SK-N-SH (cell line): ENCODE results near the gene PDZRN4. TPM values are rescaled to one million over a fixed set of nuclear protein-coding genes. Genes with fewer than 3 reads are reported as not detected.

Experiments
- CTCF ChIA-PET: fragments of 300-600, 350-600 bp; formaldehyde crosslinking; extraction: SDS; loops from one replicate; lab custom pipeline; 2021; lab: Yijun Ruan, JAX
- POLR2A ChIA-PET: fragments of 350-600 bp; sonication (Branson Sonifier 250); formaldehyde crosslinking; extraction: SDS; loops from one replicate; lab custom pipeline; 2020; ENCODE audit warnings: antibody characterized with exemption, inconsistent platforms; lab: Yijun Ruan, JAX
- DNase-seq: peaks from one replicate; pipeline ENCODE4 v3.0.0; 2012
- H2AFZ ChIP-seq: fragments of 200-600 bp; sonication (generic); 2 replicates; pipeline ENCODE4 v1.8.1; 2016; ENCODE audit warnings: antibody characterized with exemption, mild to moderate bottlenecking, low read depth
- H3F3A ChIP-seq: fragments of 200-600 bp; sonication (generic); replicated peaks from 2 replicates; pipeline ENCODE3; 2016; ENCODE audit warnings: antibody characterized with exemption, mild to moderate bottlenecking; ENCODE audit not compliant: insufficient read depth
- H3K27ac ChIP-seq, 2 experiments: fragments of 200-500 bp in 1 of 2; fragments of 200-600 bp in 1 of 2; sonication (Bioruptor generic) in 1 of 2; sonication (generic), shearing (Covaris generic) in 1 of 2; 2 replicates each; pipeline versions ENCODE4 v1.5.1 to v1.6.1; 2014 to 2016; ENCODE audit warnings: low read depth in 2 of 2, inconsistent platforms in 1 of 2, low read length in 1 of 2, mild to moderate bottlenecking in 1 of 2, mixed read lengths in 1 of 2
- H3K27me3 ChIP-seq: fragments of 200-600 bp; sonication (generic), shearing (Covaris generic); 2 replicates; pipeline ENCODE4 v1.6.1; 2016; ENCODE audit warnings: mixed run types; ENCODE audit not compliant: insufficient read depth
- H3K36me3 ChIP-seq, 2 experiments: fragments of 200-500 bp in 1 of 2; fragments of 200-600 bp in 1 of 2; sonication (Bioruptor generic) in 1 of 2; sonication (generic) in 1 of 2; replicated peaks in 1 of 2; 2 replicates each; pipeline versions ENCODE3 to v1.5.1; 2014 to 2016; ENCODE audit warnings: low read length in 1 of 2, mild to moderate bottlenecking in 1 of 2; ENCODE audit not compliant: insufficient read depth in 2 of 2, control insufficient read depth in 1 of 2
- H3K4me1 ChIP-seq, 2 experiments: fragments of 200-500 bp in 1 of 2; fragments of 200-600 bp in 1 of 2; sonication (Bioruptor generic) in 1 of 2; sonication (generic), shearing (Covaris generic) in 1 of 2; 2 replicates each; pipeline versions ENCODE4 v1.5.1 to v1.6.1; 2014 to 2016; ENCODE audit warnings: low read depth in 1 of 2, low read length in 1 of 2, mixed run types in 1 of 2; ENCODE audit not compliant: insufficient read depth in 2 of 2, control insufficient read depth in 1 of 2
- H3K4me2 ChIP-seq: fragments of 200-600 bp; sonication (generic), shearing (Covaris generic); 2 replicates; pipeline ENCODE4 v1.6.1; 2017; ENCODE audit warnings: mixed run types
- H3K4me3 ChIP-seq, 2 experiments: fragments of 200-500 bp in 1 of 2; fragments of 200-600 bp in 1 of 2; sonication (Bioruptor generic) in 1 of 2; sonication (generic), shearing (Covaris generic) in 1 of 2; 2 replicates each; pipeline versions ENCODE4 v1.5.1 to v1.8.1; 2014 to 2016; ENCODE audit warnings: low read depth in 2 of 2, inconsistent platforms in 1 of 2, low read length in 1 of 2, mild to moderate bottlenecking in 1 of 2, mixed read lengths in 1 of 2, moderate library complexity in 1 of 2
- H3K79me2 ChIP-seq: fragments of 200-600 bp; sonication (generic); 2 replicates; pipeline ENCODE4 v1.8.1; 2017; ENCODE audit warnings: mild to moderate bottlenecking; ENCODE audit not compliant: insufficient read depth
- H3K9ac ChIP-seq: fragments of 200-600 bp; sonication (generic); 2 replicates; pipeline ENCODE4 v1.6.1; 2017; ENCODE audit warnings: mixed run types
- H3K9me2 ChIP-seq: fragments of 200-600 bp; sonication (generic); 2 replicates; pipeline ENCODE4 v1.6.1; 2017; ENCODE audit warnings: mixed run types
- H3K9me3 ChIP-seq: fragments of 200-600 bp; sonication (generic); 2 replicates; pipeline ENCODE4 v1.6.1; 2017; ENCODE audit warnings: mixed run types, mild to moderate bottlenecking, moderate library complexity
- H4K20me1 ChIP-seq: fragments of 200-600 bp; sonication (generic); 2 replicates; pipeline ENCODE4 v1.6.1; 2017; ENCODE audit warnings: mild to moderate bottlenecking, mixed run types; ENCODE audit not compliant: insufficient read depth
- CHD2 ChIP-seq: fragments of 150-350 bp; IDR thresholded peaks from 2 replicates; pipeline ENCODE4 v1.6.1; 2018; ENCODE audit warnings: low read length; ENCODE audit not compliant: partially characterized antibody
- ELF1 ChIP-seq: IDR thresholded peaks from 2 replicates; pipeline ENCODE4 v1.4.0; 2012
- EP300 ChIP-seq, 2 experiments: IDR thresholded peaks; 2 replicates each; pipeline versions ENCODE4 v1.4.0 to v1.6.1; 2012; ENCODE audit warnings: borderline replicate concordance in 1 of 2, low read depth in 1 of 2, low read length in 1 of 2
- FOSL2 ChIP-seq: IDR thresholded peaks from 2 replicates; pipeline ENCODE4 v1.4.0; 2012; ENCODE audit warnings: low read depth, mild to moderate bottlenecking, moderate library complexity, borderline replicate concordance
- FOXM1 ChIP-seq: IDR thresholded peaks from 2 replicates; pipeline ENCODE4 v1.4.0; 2012; ENCODE audit warnings: low read depth, mild to moderate bottlenecking
- JUND ChIP-seq: IDR thresholded peaks from 2 replicates; pipeline ENCODE4 v1.4.0; 2012
- MAX ChIP-seq: IDR thresholded peaks from 2 replicates; pipeline ENCODE4 v1.4.0; 2012; ENCODE audit warnings: low read depth
- MEF2A ChIP-seq: IDR thresholded peaks from 2 replicates; pipeline ENCODE4 v1.4.0; 2012; ENCODE audit warnings: low read depth, borderline replicate concordance
- MXI1 ChIP-seq: IDR thresholded peaks from 2 replicates; pipeline ENCODE4 v1.6.1; 2012; ENCODE audit warnings: mild to moderate bottlenecking, low read depth, low read length, improper control_type of control experiment
- NRF1 ChIP-seq: IDR thresholded peaks from 2 replicates; pipeline ENCODE4 v1.6.1; 2012; ENCODE audit warnings: low read depth, mild to moderate bottlenecking, low read length
- PBX3 ChIP-seq: IDR thresholded peaks from 2 replicates; pipeline ENCODE4; 2012
- RAD21 ChIP-seq: IDR thresholded peaks from 2 replicates; pipeline ENCODE4 v1.6.1; 2012; ENCODE audit warnings: mild to moderate bottlenecking, low read length
- REST ChIP-seq: IDR thresholded peaks from 2 replicates; pipeline ENCODE4 v1.6.1; 2012; ENCODE audit warnings: mild to moderate bottlenecking, low read depth, low read length, moderate library complexity
- SIN3A ChIP-seq: IDR thresholded peaks from 2 replicates; pipeline ENCODE4 v1.6.1; 2012; ENCODE audit warnings: low read depth, mild to moderate bottlenecking, low read length, moderate library complexity, borderline replicate concordance
- SMC3 ChIP-seq: IDR thresholded peaks from 2 replicates; pipeline ENCODE4 v1.6.1; 2012; ENCODE audit warnings: low read depth, low read length, improper control_type of control experiment
- TAF1 ChIP-seq: IDR thresholded peaks from 2 replicates; pipeline ENCODE4 v1.6.1; 2012; ENCODE audit warnings: low read depth, mild to moderate bottlenecking, low read length, moderate library complexity, borderline replicate concordance
- USF1 ChIP-seq: IDR thresholded peaks from 2 replicates; pipeline ENCODE4 v1.4.0; 2012; ENCODE audit warnings: low read depth, borderline replicate concordance
- USF2 ChIP-seq: fragments of 150-350 bp; IDR thresholded peaks from 2 replicates; pipeline ENCODE4 v1.6.1; 2017; ENCODE audit warnings: antibody characterized with exemption, low read length, low read depth, borderline replicate concordance
- WGBS: methylation state at CpG from one replicate; pipeline ENCODE4 v1.1.6; 2017; ENCODE audit warnings: low lambda C conversion rate; 5-methylcytosine and 5-hydroxymethylcytosine counted together
- polyA plus RNA-seq, 3 experiments: library from polyadenylated mRNA; depleted of rRNA; stranded (reverse); fragments of >200 nt; gene quantifications; 2 replicates each; pipeline ENCODE4 v1.2.3, GENCODE V29; 2012

PDZRN4 gene
- polyA plus RNA-seq, 1 of the 3 experiments (the other 2 are of a cell fraction): 0.02 TPM

GRCh38 chr12:41189395-41190251 is 1.5 kb downstream of the PDZRN4 start:
- ChIA-PET POLR2A (no interaction called here), CTCF (interaction anchor here (0.6 to 3.5 kb wide), 23 partner anchors 11 to 1414 kb away, joined by 3 to 25 read pairs (median 3); no protein-coding TSS in a partner anchor)
- no peak overlapping the region for H3K9ac ChIP-seq
- no peak overlapping the region; a peak in 1 of 4 replicates for H3K4me3 ChIP-seq
- H2AFZ ChIP-seq: no peak overlapping the region
- H3K27me3 ChIP-seq: peaks cover 27% of the 10 kb centered on the region; the same call in 1 of the 2 replicates
- WGBS: 23% methylated on average over 31 of the region's 34 CpGs
- no peak overlapping the region for H3K4me2 ChIP-seq
- no peak overlapping the region for H3K27ac ChIP-seq
- TF ChIP-seq EP300 (IDR thresholded peaks at IDR 0.05; ENCODE audit: borderline replicate concordance in 1 of 2, low read depth in 1 of 2, low read length in 1 of 2): no peak
- no peak for TF ChIP-seq ELF1
- TF ChIP-seq FOXM1: no peak
- no peak for TF ChIP-seq USF1
- no peak for TF ChIP-seq SIN3A
- TF ChIP-seq FOSL2: no peak
- TF ChIP-seq SMC3: no peak
- TF ChIP-seq NRF1: no peak
- no peak for TF ChIP-seq MEF2A
- DNase-seq: peak; percentile 35
- peaks cover 0 to 12% of the 10 kb centered on the region in 2 experiments; a peak in 2 of 4 replicates for H3K4me1 ChIP-seq
- H3F3A ChIP-seq: no peaks in the 10 kb centered on the region
- H4K20me1 ChIP-seq: no peaks in the 10 kb centered on the region
- no peaks in the 10 kb centered on the region for H3K9me2 ChIP-seq
- H3K79me2 ChIP-seq: no peaks in the 10 kb centered on the region
- H3K36me3 ChIP-seq: no peaks in the 10 kb centered on the region
- no peaks in the 10 kb centered on the region for H3K9me3 ChIP-seq

- no peak overlapping the region for H2AFZ ChIP-seq
- peak; percentile 57 for DNase-seq
- H3K4me2 ChIP-seq: no peak overlapping the region
- TF ChIP-seq FOSL2 (no peak), TAF1 (no peak), RAD21 (peak; percentile 79), JUND (no peak), SIN3A (no peak), MAX (no peak), SMC3 (peak; percentile 30; the same call in 1 of the 2 replicates), MXI1 (no peak), USF2 (no peak), USF1 (no peak), PBX3 (no peak), CHD2 (no peak), REST (no peak)
Measured at GRCh38 chr12:41190338-41190737, 2.2 kb downstream of the PDZRN4 start.

More at GRCh38 chr12:41190338-41190737, 2.2 kb downstream of the PDZRN4 start:
- Histone ChIP-seq H3K4me3 (no peak overlapping the region), H3K27me3 (peaks cover 27% of the 10 kb centered on the region; the same call in 1 of the 2 replicates), H3F3A (no peaks in the 10 kb centered on the region), H3K79me2 (no peaks in the 10 kb centered on the region), H3K9ac (no peak overlapping the region), H3K36me3 (no peaks in the 10 kb centered on the region), H3K9me3 (no peaks in the 10 kb centered on the region), H3K4me1 (peaks cover 0 to 12% of the 10 kb centered on the region in 2 experiments; a peak in 2 of 4 replicates), H4K20me1 (no peaks in the 10 kb centered on the region), H3K9me2 (no peaks in the 10 kb centered on the region), H3K27ac (no peak overlapping the region)
- 22% methylated on average over 5 of the region's 5 CpGs for WGBS
- POLR2A ChIA-PET: interaction anchor here (0.6 kb wide), 1 partner anchor 1165 kb away, joined by 3 read pairs; no protein-coding TSS in a partner anchor
- CTCF ChIA-PET: interaction anchor here (0.6 to 3.5 kb wide), 29 partner anchors 10 to 1414 kb away, joined by 3 to 25 read pairs (median 3); no protein-coding TSS in a partner anchor
